Progenitor cell of endocrine pancreas (in vitro differentiated cells): ENCODE results near the gene TRIP4. TPM values are rescaled to one million over a fixed set of nuclear protein-coding genes. Genes with fewer than 3 reads are reported as not detected.
"Not testable (repeated sequence)": the region's sequence is repeated elsewhere in the genome, so short reads cannot be mapped to it uniquely, and the experiment has no call there.

Experiments used
- DNase-seq: peaks from one replicate; pipeline ENCODE4 v3.0.0; 2021; ENCODE audit warnings: low spot score; ENCODE audit not compliant: unreplicated experiment
- H3K27ac Mint-ChIP-seq: 2 replicates; pipeline ENCODE4 v1.8.0; 2021; ENCODE audit warnings: mild to moderate bottlenecking, moderate library complexity, mixed read lengths
- H3K27me3 Mint-ChIP-seq: 2 replicates; pipeline ENCODE4 v1.8.0; 2021; ENCODE audit warnings: mixed read lengths
- H3K36me3 Mint-ChIP-seq: 2 replicates; pipeline ENCODE4 v1.8.0; 2022; ENCODE audit warnings: mixed read lengths; ENCODE audit not compliant: insufficient read depth
- H3K4me1 Mint-ChIP-seq: 2 replicates; pipeline ENCODE4 v1.8.0; 2021; ENCODE audit warnings: low read depth, mixed read lengths
- H3K4me3 Mint-ChIP-seq: 2 replicates; pipeline ENCODE4 v1.8.0; 2021; ENCODE audit warnings: low read depth, mild to moderate bottlenecking, moderate library complexity, mixed read lengths
- H3K9me3 Mint-ChIP-seq: 2 replicates; pipeline ENCODE4 v1.8.0; 2021; ENCODE audit warnings: low read depth, mixed read lengths
- total RNA-seq: library from RNA; stranded (reverse); gene quantifications from 2 replicates; pipeline ENCODE4 v1.2.1, GENCODE V29; 2021
- TF ChIP-seq, protein P1 (sequence below): fragments of 200-600 bp; sonication (generic); IDR thresholded peaks from one replicate; pipeline ENCODE4 v1.5.0; 2021; ENCODE audit warnings: antibody characterized with exemption, mild to moderate bottlenecking; ENCODE audit not compliant: unreplicated experiment

TRIP4 gene
- total RNA-seq, 1 donor from 2014 or later, result 27.9 TPM

DNA sequence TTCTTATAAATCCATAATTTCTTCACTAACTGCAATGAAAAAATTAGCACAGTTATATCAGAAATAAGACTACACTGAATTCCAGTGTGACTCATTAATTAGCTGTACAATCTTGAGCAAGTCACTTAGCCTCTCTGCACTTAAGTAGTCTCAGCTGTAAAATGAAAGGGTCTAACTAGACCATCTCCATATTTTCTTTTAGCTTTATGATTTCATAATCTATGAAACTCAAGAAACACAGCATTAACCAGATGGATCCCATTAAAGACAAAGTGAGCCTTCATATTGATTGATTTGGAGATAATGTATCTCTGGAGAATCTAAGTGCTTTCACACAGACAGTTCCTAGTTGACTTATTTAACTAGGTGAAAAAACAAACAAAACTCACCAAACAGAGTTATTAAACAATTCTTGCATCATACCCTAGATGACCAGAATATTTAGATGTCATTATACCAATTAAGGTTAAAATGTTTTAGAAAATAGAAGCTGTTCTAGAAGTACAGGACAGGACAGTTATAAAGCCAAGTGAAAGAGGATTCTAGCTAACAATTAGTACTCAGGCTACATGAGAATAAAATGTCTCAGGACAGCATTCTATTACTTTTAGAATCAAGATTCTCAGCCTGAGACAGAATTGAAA, 42.9 kb upstream of the TRIP4 start:
- Mint-ChIP-seq H3K4me3 (no peak overlapping the region), H3K4me1 (peaks cover 11% of the 10 kb centered on the region), H3K9me3 (no peaks in the 10 kb centered on the region), H3K27ac (no peak overlapping the region), H3K36me3 (peaks cover 6% of the 10 kb centered on the region), H3K27me3 (no peaks in the 10 kb centered on the region)
- TF ChIP-seq, protein P1, sequence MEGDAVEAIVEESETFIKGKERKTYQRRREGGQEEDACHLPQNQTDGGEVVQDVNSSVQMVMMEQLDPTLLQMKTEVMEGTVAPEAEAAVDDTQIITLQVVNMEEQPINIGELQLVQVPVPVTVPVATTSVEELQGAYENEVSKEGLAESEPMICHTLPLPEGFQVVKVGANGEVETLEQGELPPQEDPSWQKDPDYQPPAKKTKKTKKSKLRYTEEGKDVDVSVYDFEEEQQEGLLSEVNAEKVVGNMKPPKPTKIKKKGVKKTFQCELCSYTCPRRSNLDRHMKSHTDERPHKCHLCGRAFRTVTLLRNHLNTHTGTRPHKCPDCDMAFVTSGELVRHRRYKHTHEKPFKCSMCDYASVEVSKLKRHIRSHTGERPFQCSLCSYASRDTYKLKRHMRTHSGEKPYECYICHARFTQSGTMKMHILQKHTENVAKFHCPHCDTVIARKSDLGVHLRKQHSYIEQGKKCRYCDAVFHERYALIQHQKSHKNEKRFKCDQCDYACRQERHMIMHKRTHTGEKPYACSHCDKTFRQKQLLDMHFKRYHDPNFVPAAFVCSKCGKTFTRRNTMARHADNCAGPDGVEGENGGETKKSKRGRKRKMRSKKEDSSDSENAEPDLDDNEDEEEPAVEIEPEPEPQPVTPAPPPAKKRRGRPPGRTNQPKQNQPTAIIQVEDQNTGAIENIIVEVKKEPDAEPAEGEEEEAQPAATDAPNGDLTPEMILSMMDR, result no peak
- DNase-seq, result no peak

DNA sequence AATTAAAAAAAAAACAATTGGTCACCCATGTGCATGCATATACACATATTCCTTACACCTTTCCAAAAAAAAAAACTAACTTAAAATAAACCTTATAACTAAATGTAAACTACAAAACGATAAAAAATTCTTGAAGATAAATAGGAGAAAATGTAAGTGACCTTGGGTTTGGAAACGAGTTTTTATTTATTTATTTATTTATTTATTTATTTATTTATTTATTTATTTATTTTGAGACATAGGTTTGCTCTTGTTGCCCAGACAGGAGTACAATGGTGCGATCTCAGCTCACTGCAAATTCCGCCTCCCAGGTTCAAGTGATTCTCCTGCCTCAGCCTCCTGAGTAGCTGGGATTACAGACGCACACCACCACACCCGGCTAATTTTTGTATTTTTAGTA, 41.4 kb upstream of the TRIP4 start:
- H3K9me3 Mint-ChIP-seq, H3K4me3 Mint-ChIP-seq, H3K36me3 Mint-ChIP-seq, DNase-seq, H3K27ac Mint-ChIP-seq, H3K27me3 Mint-ChIP-seq: not testable (repeated sequence)
- peaks cover 11% of the 10 kb centered on the region for H3K4me1 Mint-ChIP-seq

DNA sequence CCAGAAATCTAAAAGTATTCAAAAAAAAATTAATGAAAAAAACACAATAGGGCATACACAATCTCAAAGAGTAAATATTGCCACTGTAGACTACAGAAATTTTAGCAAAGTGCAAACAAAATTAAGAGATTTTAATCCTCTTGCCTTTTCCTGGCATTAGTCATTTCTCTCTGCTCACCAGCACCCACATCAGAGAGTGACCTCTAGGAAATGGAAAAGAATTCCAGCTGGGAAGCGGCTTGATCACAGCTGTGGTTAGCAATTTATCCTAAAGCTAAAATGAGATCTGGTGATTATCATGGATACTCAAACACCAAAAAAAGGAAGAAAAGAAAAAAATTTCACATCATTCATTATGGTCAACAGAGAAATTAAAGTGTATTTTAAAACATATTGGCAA, 39.2 kb upstream of the TRIP4 start:
- Mint-ChIP-seq H3K9me3 (no peaks in the 10 kb centered on the region), H3K27ac (no peak overlapping the region)

DNA sequence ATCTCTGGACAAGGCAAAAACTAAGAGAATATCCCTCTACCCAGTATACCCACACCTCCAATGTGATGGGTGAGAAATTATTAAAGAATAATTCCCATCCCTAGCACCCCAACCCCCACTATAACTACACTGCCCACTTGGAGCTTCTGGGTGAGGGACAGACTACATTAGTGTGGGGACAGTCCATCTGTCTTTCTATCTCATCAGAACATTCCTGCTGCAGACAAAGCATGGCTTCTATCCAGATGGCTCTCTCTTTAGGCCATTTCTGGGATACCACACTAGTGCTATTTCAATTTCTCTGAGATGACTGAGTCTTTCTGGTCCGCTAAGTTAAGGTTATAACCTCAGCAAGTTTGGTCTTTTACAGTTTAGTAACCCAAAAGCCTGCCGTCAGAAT, 38.3 kb upstream of the TRIP4 start:
- Mint-ChIP-seq H3K4me1 (peaks cover 11% of the 10 kb centered on the region), H3K36me3 (peaks cover 3% of the 10 kb centered on the region), H3K27me3 (no peaks in the 10 kb centered on the region), H3K27ac (no peak overlapping the region), H3K4me3 (no peak overlapping the region), H3K9me3 (no peaks in the 10 kb centered on the region)
- DNase-seq, result no peak
- TF ChIP-seq, protein P1, result no peak

More for the DNA sequence above, 39.2 kb upstream of the TRIP4 start:
- Mint-ChIP-seq H3K27me3 (no peaks in the 10 kb centered on the region), H3K4me3 (no peak overlapping the region), H3K4me1 (peaks cover 11% of the 10 kb centered on the region), H3K36me3 (peaks cover 3% of the 10 kb centered on the region)
- TF ChIP-seq, protein P1, result no peak
- no peak for DNase-seq

DNA sequence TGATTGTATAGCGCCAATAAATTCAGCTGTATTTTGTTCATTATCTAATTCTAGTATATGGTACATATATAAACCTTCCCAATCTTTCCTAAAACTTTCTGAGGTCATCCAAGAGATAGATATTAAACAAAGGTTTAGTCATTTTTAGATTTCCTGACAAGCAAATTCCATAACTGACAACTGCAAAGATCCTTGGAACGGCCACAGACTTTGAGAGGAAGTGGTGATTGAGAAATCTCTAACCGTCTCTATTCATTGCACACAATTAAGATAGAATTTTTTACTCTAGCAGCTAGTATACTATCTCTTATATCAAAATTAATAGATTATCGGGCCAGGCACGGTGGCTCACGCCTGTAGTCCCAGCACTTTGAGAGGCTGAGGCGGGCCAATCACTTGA, 36.4 kb upstream of the TRIP4 start:
- TF ChIP-seq, protein P1, result no peak
- Mint-ChIP-seq H3K27ac (no peak overlapping the region), H3K9me3 (no peaks in the 10 kb centered on the region), H3K27me3 (no peaks in the 10 kb centered on the region), H3K36me3 (peaks cover 3% of the 10 kb centered on the region), H3K4me3 (no peak overlapping the region), H3K4me1 (peaks cover 10% of the 10 kb centered on the region)
- DNase-seq, result no peak

DNA sequence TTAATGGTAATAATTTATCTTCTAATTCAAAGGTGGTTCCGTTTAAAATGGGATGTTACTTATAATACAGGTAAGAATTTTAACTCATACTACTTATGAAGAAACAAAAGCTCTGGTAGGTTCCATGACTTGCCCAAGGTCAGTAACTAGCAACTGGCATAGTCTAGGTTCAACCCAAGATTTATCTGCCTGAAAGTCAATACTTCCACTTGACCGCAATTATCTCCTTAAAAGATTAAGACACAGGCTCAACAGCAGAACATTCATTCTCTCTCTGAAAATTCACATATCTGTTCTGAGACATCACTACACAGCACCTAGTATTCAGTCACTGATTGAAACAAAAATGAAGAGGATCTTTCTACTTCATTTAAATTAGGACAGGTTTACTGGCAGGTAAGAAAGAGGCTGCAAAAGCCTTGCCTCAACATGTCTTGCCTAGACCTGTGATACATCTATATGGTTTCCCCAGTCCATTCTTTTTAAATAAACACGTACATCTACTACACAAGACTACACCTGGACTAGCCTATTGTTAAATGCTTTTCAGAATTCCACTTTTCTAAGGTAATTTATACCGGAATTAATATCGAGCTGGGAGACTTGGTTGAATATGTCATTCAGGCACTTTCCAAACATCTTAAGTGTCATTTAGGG, 32.8 kb upstream of the TRIP4 start:
- DNase-seq, result no peak
- Mint-ChIP-seq H3K9me3 (no peaks in the 10 kb centered on the region), H3K27me3 (no peaks in the 10 kb centered on the region), H3K4me1 (peaks cover 14% of the 10 kb centered on the region), H3K27ac (peak overlapping the region; percentile 95), H3K36me3 (no peaks in the 10 kb centered on the region), H3K4me3 (peak overlapping the region; percentile 97)
- TF ChIP-seq, protein P1, result no peak
